GM21367 (cell line): ENCODE results near the gene MFSD11.
A peak's percentile ranks its signal among the peaks of the same experiment; 100 is the strongest.
"Not testable (repeated sequence)": the region's sequence is repeated elsewhere in the genome, so short reads cannot be mapped to it uniquely, and the experiment has no call there.

ENCODE experiments used
- ATAC-seq: cut with Tn5 transposase; IDR thresholded peaks from one replicate; pipeline ENCODE4 v1.9.1; 2021; ENCODE audit not compliant: unreplicated experiment

MFSD11 gene

GRCh38 chr17:76737676-76738467, at the start of gene MFSD11:
Gene MFSD11 (plus strand): TSS chr17:76738119. CDS start chr17:76738353, 234 bp downstream.
- peak; percentile 46 for ATAC-seq

GRCh38 chr17:76688165-76688622, 49.7 kb upstream of the MFSD11 start:
- ATAC-seq, result no peak

GRCh38 chr17:76689859-76690258, 48.1 kb upstream of the MFSD11 start:
- ATAC-seq, result no peak

- no peak for ATAC-seq
Observed at GRCh38 chr17:76690596-76691280, 47.2 kb upstream of the MFSD11 start.

GRCh38 chr17:76691379-76692191, 46.3 kb upstream of the MFSD11 start:
- ATAC-seq, result no peak

GRCh38 chr17:76695059-76695831, 42.7 kb upstream of the MFSD11 start:
- no peak for ATAC-seq

GRCh38 chr17:76696763-76697701, 40.9 kb upstream of the MFSD11 start:
- ATAC-seq, result no peak

- ATAC-seq, result no peak
Observed at GRCh38 chr17:76697702-76698465, 40.0 kb upstream of the MFSD11 start.

- not testable (repeated sequence) for ATAC-seq
Observed at GRCh38 chr17:76698466-76698977, 39.4 kb upstream of the MFSD11 start.

GRCh38 chr17:76700270-76700616, 37.7 kb upstream of the MFSD11 start:
- ATAC-seq, result no peak

- no peak for ATAC-seq
Observed at GRCh38 chr17:76700617-76701470, 37.1 kb upstream of the MFSD11 start.

- no peak for ATAC-seq
Observed at GRCh38 chr17:76701471-76701967, 36.4 kb upstream of the MFSD11 start.

- no peak for ATAC-seq
Observed at GRCh38 chr17:76702076-76702475, 35.8 kb upstream of the MFSD11 start.

- no peak for ATAC-seq
Observed at GRCh38 chr17:76702941-76703637, 34.8 kb upstream of the MFSD11 start.

GRCh38 chr17:76704805-76705204, 33.1 kb upstream of the MFSD11 start:
- ATAC-seq, result no peak

- ATAC-seq, result no peak
Observed at GRCh38 chr17:76706817-76707216, 31.1 kb upstream of the MFSD11 start.
